Measurements from ENCODE around the gene RAD50. TPM values are rescaled to one million over a fixed set of nuclear protein-coding genes. Genes with fewer than 3 reads are reported as not detected.

RAD50 gene
- total RNA-seq, 4 donors from 2014 or later: 13.6 to 25.2 (median 20.4) TPM

DNA sequence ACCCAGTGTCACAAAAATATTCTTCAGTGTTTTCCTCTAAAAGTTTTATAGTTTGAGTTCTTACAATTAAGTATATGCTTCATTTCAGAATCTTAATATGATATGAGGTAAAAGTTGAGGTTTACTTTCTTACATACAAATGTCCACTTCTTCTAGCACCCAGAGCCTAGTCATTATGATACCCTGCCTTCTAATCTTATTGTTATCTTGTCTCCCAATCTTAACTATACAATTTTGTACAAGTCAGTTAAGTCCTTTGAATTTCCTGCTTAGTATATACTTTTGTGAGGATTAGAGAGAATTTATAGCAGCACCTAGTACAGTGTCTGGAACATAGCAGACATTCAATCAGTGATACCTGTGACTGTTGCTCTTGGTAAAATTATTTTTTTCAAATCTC, 29.3 kb downstream of the RAD50 start:
- Histone ChIP-seq H3K4me1 (no peaks in the 10 kb centered on the region), H3K4me3 (no peak overlapping the region), H3K9me3 (no peaks in the 10 kb centered on the region), H3K36me3 (peaks cover 0 to 99% (median 4%) of the 10 kb centered on the region in 3 donors), H3K27ac (no peak overlapping the region), H3K27me3 (no peaks in the 10 kb centered on the region)
- DNase-seq: no peak
- intact Hi-C loops (cut with DNase I): no loop called here
- TF ChIP-seq, protein P1, sequence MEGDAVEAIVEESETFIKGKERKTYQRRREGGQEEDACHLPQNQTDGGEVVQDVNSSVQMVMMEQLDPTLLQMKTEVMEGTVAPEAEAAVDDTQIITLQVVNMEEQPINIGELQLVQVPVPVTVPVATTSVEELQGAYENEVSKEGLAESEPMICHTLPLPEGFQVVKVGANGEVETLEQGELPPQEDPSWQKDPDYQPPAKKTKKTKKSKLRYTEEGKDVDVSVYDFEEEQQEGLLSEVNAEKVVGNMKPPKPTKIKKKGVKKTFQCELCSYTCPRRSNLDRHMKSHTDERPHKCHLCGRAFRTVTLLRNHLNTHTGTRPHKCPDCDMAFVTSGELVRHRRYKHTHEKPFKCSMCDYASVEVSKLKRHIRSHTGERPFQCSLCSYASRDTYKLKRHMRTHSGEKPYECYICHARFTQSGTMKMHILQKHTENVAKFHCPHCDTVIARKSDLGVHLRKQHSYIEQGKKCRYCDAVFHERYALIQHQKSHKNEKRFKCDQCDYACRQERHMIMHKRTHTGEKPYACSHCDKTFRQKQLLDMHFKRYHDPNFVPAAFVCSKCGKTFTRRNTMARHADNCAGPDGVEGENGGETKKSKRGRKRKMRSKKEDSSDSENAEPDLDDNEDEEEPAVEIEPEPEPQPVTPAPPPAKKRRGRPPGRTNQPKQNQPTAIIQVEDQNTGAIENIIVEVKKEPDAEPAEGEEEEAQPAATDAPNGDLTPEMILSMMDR (IDR thresholded peaks at IDR 0.05): no peak
- TF ChIP-seq POLR2A (IDR thresholded peaks at IDR 0.05): no peak

DNA sequence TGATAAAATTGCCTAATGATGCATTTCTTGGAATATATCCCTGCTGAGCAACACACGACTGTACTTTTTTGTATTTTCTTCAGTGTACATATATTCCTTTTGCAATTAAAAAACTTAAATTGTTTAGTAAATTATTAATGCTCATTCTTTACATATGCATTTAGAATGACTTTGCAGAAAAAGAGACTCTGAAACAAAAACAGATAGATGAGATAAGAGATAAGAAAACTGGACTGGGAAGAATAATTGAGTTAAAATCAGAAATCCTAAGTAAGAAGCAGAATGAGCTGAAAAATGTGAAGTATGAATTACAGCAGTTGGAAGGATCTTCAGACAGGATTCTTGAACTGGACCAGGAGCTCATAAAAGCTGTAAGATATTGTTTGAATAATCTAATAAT, 32.7 kb downstream of the RAD50 start:
- Histone ChIP-seq H3K27me3 (no peaks in the 10 kb centered on the region), H3K4me1 (no peaks in the 10 kb centered on the region), H3K9me3 (no peaks in the 10 kb centered on the region), H3K36me3 (peaks cover 0 to 98% (median 4%) of the 10 kb centered on the region in 3 donors), H3K4me3 (no peak overlapping the region), H3K27ac (no peak overlapping the region)
- no peak for TF ChIP-seq POLR2A (IDR thresholded peaks at IDR 0.05)
- TF ChIP-seq, protein P1 (IDR thresholded peaks at IDR 0.05): no peak
- WGBS, 2 donors: 86 to 97% methylated on average over 1 of the region's 1 CpG
- intact Hi-C loops (cut with DNase I): no loop called here
- DNase-seq: no peak

DNA sequence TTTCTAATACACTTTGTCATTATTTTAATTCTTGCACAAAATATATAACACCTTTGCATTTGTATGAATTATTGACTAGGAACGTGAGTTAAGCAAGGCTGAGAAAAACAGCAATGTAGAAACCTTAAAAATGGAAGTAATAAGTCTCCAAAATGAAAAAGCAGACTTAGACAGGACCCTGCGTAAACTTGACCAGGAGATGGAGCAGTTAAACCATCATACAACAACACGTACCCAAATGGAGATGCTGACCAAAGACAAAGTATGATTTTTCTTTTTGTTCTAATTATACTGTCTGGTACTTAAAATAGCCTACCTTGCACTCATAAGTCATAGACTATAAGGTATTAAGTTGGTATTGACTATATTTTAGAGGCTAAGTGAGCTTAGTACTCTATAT, 34.4 kb downstream of the RAD50 start:
- peaks cover 0 to 98% (median 4%) of the 10 kb centered on the region in 3 donors for H3K36me3 ChIP-seq

DNA sequence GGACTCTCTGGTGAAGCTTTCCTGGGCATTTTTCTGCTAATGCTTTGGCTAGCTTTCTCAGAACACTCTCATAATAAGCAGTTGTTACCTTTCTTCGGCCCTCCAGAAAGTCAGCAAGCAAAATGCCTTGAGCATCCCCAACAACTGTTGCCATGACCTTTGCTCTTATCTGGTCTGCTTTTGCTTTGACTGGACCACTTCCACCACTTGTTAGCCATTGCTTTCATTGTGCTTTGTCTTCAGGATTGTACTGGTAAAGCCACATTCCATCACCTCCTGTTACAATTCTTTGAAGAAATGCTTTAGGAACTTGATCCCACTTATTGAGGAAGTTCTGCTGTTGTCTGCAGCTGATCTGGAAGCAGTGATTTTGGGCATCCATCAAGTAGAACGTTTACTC, 35.7 kb downstream of the RAD50 start:
- Histone ChIP-seq H3K4me1 (no peaks in the 10 kb centered on the region), H3K36me3 (peaks cover 0 to 98% (median 8%) of the 10 kb centered on the region in 3 donors), H3K9me3 (no peaks in the 10 kb centered on the region), H3K4me3 (no peak overlapping the region), H3K27ac (no peak overlapping the region), H3K27me3 (no peaks in the 10 kb centered on the region)
- TF ChIP-seq, protein P1 (IDR thresholded peaks at IDR 0.05): no peak
- TF ChIP-seq POLR2A (IDR thresholded peaks at IDR 0.05): no peak
- no peak for DNase-seq
- intact Hi-C loops (cut with DNase I): no loop called here
- WGBS, 2 donors: 51 to 64% methylated on average over 2 of the region's 2 CpGs

More for the DNA sequence above, 34.4 kb downstream of the RAD50 start:
- no peak for TF ChIP-seq POLR2A (IDR thresholded peaks at IDR 0.05)
- TF ChIP-seq, protein P1 (IDR thresholded peaks at IDR 0.05): no peak
- DNase-seq: no peak
- intact Hi-C loops (cut with DNase I): no loop called here
- H3K4me3 ChIP-seq: no peak overlapping the region
- no peaks in the 10 kb centered on the region for H3K9me3 ChIP-seq
- H3K27me3 ChIP-seq: no peaks in the 10 kb centered on the region
- no peaks in the 10 kb centered on the region for H3K4me1 ChIP-seq
- no peak overlapping the region for H3K27ac ChIP-seq
- WGBS, 2 donors: 87 to 90% methylated on average over 3 of the region's 3 CpGs

DNA sequence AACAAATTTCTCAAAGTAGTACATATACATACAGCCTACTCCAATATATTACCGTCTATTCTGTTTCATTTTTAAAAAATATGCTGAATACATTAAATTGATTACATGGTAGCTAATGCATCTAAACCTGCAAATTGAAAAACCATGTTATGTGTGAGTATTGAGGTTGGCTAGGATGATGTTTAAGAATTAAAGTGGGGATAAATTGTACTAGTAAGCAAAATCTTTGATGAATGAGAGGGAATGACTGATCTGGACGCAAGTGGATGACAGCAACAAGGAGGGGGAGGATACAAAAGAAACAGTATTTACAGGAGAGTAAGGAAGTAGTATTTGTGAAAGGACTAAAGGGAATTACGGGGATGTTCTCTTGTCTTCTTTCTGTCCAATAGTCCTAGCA, 37.4 kb downstream of the RAD50 start:
- no peak for TF ChIP-seq POLR2A (IDR thresholded peaks at IDR 0.05)
- TF ChIP-seq, protein P1 (IDR thresholded peaks at IDR 0.05): no peak
- intact Hi-C loops (cut with DNase I): no loop called here
- WGBS, 2 donors: 89 to 95% methylated on average over 3 of the region's 3 CpGs
- Histone ChIP-seq H3K4me1 (no peaks in the 10 kb centered on the region), H3K36me3 (peaks cover 0 to 98% (median 8%) of the 10 kb centered on the region in 3 donors), H3K27ac (no peak overlapping the region), H3K27me3 (no peaks in the 10 kb centered on the region), H3K4me3 (no peak overlapping the region), H3K9me3 (no peaks in the 10 kb centered on the region)
- DNase-seq: no peak
